Activated naive CD8-positive, alpha-beta T cell treated with anti-CD3 and anti-CD28 coated beads for 36 hours (primary cell): Measurements from ENCODE around the gene AGAP1. TPM values are rescaled to one million over a fixed set of nuclear protein-coding genes. Genes with fewer than 3 reads are reported as not detected.

Experiments used
- DNase-seq: peaks from one replicate; pipeline ENCODE4 v3.0.0; 2021
- H3K27ac Mint-ChIP-seq: one replicate; pipeline ENCODE4 v1.8.0; 2022; ENCODE audit warnings: mild to moderate bottlenecking, moderate library complexity, mixed read lengths
- H3K27me3 Mint-ChIP-seq: one replicate; pipeline ENCODE4 v1.8.0; 2022; ENCODE audit warnings: mild to moderate bottlenecking, mixed read lengths
- H3K36me3 Mint-ChIP-seq: one replicate; pipeline ENCODE4 v1.8.0; 2021; ENCODE audit warnings: mild to moderate bottlenecking, mixed read lengths
- H3K4me1 Mint-ChIP-seq: one replicate; pipeline ENCODE4 v1.8.0; 2021; ENCODE audit warnings: mixed read lengths
- H3K4me3 Mint-ChIP-seq: one replicate; pipeline ENCODE4 v1.8.0; 2022; ENCODE audit warnings: mild to moderate bottlenecking, moderate library complexity, mixed read lengths
- H3K9me3 Mint-ChIP-seq: one replicate; pipeline ENCODE4 v1.8.0; 2022; ENCODE audit warnings: mixed read lengths
- total RNA-seq, 2 experiments: library from RNA; stranded (reverse); gene quantifications; one replicate each; pipeline ENCODE4 v1.2.3, GENCODE V29; 2021

The AGAP1 gene
- total RNA-seq, 2 experiments from 2014 or later = 0.89 to 1.4 TPM

DNA sequence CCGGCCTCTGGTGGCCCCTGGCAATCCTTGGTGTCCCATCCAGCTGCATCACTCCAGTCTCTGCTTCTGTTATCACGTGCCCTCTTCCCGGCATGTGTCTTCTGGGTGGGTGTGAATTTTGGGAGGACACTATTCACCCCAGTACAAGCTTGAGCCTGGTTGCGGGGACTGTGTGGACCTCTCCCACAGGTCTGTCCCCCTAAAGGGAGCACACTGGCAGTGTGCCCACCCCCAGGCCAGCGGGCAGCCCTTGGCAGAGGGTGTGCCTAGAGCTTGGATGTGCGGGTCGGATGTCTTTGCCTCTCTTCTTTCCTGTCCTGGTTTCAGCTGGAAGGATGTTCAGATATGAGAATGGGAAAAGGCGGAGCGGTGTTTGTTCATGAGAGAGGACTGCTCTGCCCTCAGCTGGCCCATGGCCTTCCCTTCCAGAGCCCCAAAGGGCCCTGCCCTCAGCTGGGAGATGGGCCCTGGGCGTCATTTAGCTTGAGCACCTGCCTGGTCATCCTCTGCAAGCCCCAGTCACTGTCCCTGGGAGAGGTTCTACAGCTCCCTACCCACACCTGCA is 73.2 kb downstream of the AGAP1 start:
- Mint-ChIP-seq H3K36me3 (no peaks in the 10 kb centered on the region), H3K9me3 (no peaks in the 10 kb centered on the region), H3K4me3 (no peak overlapping the region), H3K27me3 (peaks cover 42% of the 10 kb centered on the region), H3K4me1 (no peaks in the 10 kb centered on the region), H3K27ac (no peak overlapping the region)
- no peak for DNase-seq

DNA sequence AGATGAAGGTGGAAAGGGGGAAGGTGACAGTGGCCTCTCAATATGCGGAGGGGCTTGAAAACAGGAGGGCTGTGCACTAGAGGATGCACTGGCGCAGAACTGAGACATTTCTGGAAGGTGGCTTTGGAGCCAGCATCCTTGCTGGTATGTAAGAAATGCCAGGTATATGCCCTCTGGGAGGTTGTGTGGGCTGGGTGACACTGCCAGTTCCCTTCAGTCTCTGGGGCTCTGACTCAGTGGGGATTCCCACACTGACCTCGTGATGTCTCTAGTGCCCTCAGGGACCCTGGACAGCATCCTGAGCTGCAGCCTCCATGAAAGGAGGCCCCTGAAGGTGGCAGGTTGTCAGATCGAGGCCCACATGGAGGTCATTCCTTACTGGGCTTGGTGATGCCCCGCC is 74.0 kb downstream of the AGAP1 start:
- Mint-ChIP-seq H3K27ac (no peak overlapping the region), H3K36me3 (no peaks in the 10 kb centered on the region), H3K27me3 (peaks cover 42% of the 10 kb centered on the region), H3K4me1 (no peaks in the 10 kb centered on the region), H3K4me3 (no peak overlapping the region), H3K9me3 (no peaks in the 10 kb centered on the region)
- no peak for DNase-seq

DNA sequence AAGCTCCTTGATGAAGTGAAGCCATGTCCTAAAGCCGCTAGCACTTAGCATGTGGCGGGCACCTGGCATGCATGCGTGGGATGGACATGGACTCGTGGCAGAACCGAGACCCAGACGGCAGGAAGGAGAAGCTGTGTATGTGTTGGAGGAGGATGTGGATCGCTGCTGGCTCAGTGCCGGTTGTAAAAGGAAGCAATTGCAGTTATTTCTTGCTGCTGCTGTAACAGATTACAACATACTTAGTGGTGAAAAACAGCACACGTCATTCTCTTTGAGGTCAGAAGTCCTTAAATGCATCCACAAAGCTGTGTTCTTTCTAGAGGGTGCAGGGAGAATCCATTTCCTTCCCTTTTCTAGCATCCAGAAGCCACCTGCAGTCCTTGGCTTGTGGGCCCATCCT is 74.6 kb downstream of the AGAP1 start:
- Mint-ChIP-seq H3K4me3 (no peak overlapping the region), H3K9me3 (no peaks in the 10 kb centered on the region), H3K27ac (no peak overlapping the region), H3K36me3 (no peaks in the 10 kb centered on the region), H3K4me1 (no peaks in the 10 kb centered on the region), H3K27me3 (peaks cover 37% of the 10 kb centered on the region)
- no peak for DNase-seq

DNA sequence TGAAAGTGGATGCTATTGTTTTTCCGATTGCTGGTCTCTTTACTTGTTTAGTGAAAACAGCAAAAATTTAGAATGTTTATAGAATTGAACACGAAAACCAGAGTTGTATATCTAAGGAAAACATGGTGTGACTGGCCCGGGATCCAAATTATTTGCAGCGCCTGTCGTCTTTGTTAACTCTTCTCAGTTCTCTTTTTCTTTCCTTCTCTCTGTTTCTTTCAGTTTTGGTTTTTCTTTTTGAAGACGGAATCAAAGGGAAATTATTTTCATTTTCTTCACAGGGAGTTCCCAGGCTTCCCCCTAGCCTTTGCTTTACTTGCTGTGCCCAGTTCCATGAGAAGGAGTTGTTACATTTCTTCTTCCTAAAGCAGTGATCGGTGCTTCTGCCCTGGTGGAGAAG is 76.0 kb downstream of the AGAP1 start:
- Mint-ChIP-seq H3K4me3 (no peak overlapping the region), H3K27me3 (peaks cover 32% of the 10 kb centered on the region), H3K27ac (no peak overlapping the region), H3K4me1 (no peaks in the 10 kb centered on the region), H3K9me3 (no peaks in the 10 kb centered on the region), H3K36me3 (no peaks in the 10 kb centered on the region)
- DNase-seq = no peak

DNA sequence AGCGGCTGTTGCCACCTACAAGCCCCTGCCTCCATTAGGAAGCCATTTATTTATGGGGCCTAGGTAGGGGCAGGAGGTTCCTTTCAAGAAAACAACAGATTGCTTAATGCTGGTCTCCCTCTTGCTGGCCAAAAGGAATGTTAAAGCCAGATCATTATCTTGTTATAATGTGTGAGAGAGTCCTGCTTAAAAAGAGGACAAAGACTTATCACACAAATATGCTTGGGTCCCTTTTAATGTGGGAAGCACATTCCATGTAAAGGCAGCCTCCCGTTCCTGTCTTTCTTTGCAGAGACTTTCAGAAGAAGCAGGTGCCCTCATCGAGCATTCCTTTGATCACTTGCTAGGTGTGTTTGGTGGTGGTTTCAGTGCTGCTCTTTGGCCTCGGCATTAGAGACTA is 76.4 kb downstream of the AGAP1 start:
- Mint-ChIP-seq H3K4me1 (no peaks in the 10 kb centered on the region), H3K9me3 (no peaks in the 10 kb centered on the region), H3K36me3 (no peaks in the 10 kb centered on the region), H3K4me3 (no peak overlapping the region), H3K27ac (no peak overlapping the region), H3K27me3 (peaks cover 33% of the 10 kb centered on the region)
- no peak for DNase-seq

DNA sequence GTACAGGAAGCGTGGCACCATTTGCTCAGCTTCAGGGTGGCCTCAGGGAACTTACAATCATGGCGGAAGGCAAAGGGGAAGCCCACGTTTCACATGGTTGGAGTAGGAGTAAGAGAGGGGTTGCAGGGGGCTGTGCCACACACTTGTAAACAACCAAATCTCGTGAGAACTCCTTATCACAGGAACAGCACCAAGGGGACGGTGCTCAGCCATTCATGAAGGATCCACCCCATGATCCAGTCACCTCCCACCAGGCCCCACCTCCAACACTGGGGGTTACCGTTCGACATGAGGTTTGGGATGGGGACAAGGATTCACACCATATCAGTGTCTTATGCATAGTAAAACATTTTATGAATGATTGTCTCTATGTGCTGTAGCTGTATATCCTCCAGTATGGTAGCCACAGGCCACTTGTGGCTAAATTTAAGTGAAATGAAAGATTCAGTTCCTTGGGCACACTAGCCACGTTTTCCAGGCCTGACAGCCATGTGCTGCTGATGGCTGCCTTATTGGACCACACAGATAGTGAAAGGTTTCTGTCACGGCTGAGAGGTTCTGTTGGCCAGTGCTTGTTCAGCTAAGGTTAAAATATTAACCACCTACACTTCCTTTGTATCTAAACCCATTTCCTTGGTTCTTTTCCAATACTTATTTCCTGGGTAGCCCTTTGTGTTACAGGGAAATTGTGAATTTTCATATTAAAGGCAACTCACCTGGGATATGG is 77.3 kb downstream of the AGAP1 start:
- Mint-ChIP-seq H3K4me1 (no peaks in the 10 kb centered on the region), H3K36me3 (no peaks in the 10 kb centered on the region), H3K4me3 (no peak overlapping the region), H3K27ac (no peak overlapping the region), H3K9me3 (no peaks in the 10 kb centered on the region), H3K27me3 (peaks cover 27% of the 10 kb centered on the region)
- no peak for DNase-seq

DNA sequence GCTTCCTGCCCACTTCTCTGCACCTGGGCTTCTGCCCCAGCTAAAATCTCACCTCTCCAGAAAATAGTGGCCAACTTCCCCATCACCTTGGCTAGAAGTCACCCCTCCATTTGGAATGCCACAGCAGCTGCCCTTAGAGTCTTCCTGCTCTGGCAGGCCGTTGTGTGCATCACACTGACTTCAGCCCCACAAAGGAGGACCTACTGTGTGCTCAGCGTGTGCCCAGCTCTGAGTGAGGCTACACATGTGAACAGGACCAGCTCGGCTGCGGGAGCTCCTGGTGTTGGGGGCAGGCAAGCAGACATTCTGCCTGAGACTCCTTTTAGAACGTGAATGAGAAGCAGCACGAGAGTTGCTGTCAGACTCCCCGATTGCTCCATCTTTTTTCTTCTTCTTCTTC is 78.7 kb downstream of the AGAP1 start:
- Mint-ChIP-seq H3K27me3 (peaks cover 21% of the 10 kb centered on the region), H3K4me1 (no peaks in the 10 kb centered on the region), H3K27ac (no peak overlapping the region), H3K4me3 (no peak overlapping the region), H3K36me3 (no peaks in the 10 kb centered on the region), H3K9me3 (no peaks in the 10 kb centered on the region)
- DNase-seq = no peak

DNA sequence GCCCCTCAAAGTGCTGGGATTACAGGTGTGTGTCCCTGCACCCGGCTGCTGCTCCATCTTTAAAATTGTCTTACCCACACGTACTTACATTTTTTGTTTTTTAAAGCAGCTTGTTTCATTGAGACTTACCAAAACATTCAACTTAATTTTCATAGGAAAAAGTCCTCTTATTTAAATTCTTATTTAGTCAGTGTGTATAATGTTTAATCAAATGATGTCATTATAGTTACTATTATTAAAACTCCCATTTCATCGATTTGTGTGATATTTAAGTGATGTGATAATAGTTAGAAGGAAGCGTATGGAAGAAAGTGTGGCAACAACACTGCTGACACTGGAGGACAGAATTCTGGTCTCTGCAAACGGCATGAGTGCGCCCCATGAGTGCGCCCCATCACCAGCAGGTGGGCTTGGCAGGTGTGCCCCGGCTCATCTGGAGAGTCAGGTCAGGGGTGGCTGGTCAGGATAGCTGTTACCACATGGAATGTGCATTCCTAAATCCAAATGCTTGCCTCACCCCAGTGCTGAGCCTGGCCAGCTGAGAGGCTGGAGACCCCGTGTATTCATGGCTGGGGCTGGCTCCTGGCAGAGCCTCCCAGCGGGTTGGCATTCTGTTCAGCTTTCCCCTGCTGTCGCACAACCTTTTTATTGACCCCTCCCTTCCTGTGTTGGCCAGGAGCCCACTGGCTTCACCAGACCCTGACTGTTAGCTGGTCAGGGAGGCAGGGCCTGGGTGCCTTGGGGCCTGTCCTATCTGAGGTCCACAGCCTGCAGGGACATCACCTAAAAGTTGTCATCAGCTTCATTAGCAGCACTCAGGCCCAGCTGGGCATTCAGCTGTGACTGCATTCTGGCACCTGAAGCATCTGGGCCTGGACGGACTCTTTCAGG is 79.7 kb downstream of the AGAP1 start:
- no peak for DNase-seq
- Mint-ChIP-seq H3K9me3 (no peaks in the 10 kb centered on the region), H3K4me3 (no peak overlapping the region), H3K27ac (no peak overlapping the region), H3K27me3 (peaks cover 18% of the 10 kb centered on the region), H3K36me3 (no peaks in the 10 kb centered on the region), H3K4me1 (no peaks in the 10 kb centered on the region)

DNA sequence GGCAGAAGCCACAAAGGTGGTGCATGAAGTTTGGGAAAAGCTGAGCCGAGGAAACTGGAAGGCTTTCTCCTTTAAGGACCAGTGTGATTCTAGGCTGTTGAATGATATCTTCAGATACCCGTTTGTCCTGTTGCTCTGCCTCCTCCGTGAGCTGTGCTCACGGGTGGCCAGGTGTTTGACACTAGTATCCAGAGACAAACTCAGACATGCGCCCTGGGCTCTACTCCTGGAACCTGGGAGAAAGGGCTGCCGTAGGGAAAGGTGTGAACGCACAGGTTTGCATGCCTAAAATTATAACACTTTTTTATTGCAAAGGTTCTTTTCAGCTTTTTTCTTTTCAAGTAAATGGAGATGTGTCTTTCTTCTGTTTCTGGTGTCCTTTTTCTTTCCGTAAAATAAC is 81.6 kb downstream of the AGAP1 start:
- Mint-ChIP-seq H3K4me3 (no peak overlapping the region), H3K27ac (no peak overlapping the region), H3K27me3 (peaks cover 18% of the 10 kb centered on the region), H3K4me1 (no peaks in the 10 kb centered on the region), H3K9me3 (no peaks in the 10 kb centered on the region), H3K36me3 (no peaks in the 10 kb centered on the region)
- DNase-seq = no peak

DNA sequence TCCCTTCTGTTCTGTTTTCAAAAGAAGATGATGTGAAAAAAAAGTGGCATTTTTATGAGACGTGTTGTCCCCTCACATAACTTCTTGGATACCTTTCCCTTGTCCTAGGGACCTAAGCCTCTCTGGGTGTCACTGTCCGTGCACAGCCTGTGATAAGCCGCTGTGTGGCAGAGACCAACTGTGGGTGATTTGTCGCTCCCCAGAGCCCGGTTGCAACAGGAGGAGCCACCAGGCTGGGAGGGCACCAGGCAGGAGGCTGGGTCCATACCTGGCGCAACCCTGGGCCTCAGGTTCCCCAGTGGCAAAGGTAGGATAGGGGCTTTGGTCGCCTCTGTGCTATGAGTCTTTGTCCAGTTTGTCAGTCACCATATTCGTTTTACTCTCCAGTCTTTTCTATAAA is 82.1 kb downstream of the AGAP1 start:
- no peak overlapping the region for H3K4me3 Mint-ChIP-seq
- DNase-seq = no peak
- H3K27me3 Mint-ChIP-seq = peaks cover 18% of the 10 kb centered on the region
- H3K27ac Mint-ChIP-seq = no peak overlapping the region
- H3K36me3 Mint-ChIP-seq = no peaks in the 10 kb centered on the region
- no peaks in the 10 kb centered on the region for H3K4me1 Mint-ChIP-seq
- H3K9me3 Mint-ChIP-seq = no peaks in the 10 kb centered on the region

DNA sequence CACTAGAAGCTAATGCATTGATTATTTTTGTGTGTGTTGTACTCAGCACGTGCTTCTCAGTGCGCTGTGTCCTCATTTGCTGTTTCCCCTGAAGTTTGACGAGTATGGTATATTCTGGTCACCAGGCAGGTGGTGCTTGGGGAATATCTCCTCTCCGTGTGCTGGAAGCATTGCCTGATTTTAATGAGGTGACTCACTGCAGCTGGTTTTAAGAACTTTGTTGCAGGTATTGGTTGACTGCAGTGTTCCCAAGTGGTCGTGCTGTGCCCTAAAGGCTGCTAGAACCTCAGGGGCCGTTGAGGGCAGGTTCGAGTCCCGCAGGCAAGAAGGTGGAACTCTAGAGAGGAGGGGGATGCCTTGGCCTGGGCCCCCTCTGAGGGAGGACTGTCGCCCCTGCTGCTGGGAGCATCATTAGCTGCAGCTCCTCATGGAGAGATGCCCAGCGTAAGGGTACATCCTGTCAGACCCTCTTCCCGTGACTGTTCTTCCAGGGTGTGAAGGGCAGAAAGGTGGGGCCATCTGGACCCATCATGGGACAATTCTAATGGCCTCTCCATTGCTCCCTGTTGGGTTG is 82.6 kb downstream of the AGAP1 start:
- Mint-ChIP-seq H3K27me3 (peaks cover 18% of the 10 kb centered on the region), H3K9me3 (no peaks in the 10 kb centered on the region), H3K4me1 (no peaks in the 10 kb centered on the region), H3K4me3 (no peak overlapping the region), H3K27ac (no peak overlapping the region), H3K36me3 (no peaks in the 10 kb centered on the region)
- DNase-seq = no peak

DNA sequence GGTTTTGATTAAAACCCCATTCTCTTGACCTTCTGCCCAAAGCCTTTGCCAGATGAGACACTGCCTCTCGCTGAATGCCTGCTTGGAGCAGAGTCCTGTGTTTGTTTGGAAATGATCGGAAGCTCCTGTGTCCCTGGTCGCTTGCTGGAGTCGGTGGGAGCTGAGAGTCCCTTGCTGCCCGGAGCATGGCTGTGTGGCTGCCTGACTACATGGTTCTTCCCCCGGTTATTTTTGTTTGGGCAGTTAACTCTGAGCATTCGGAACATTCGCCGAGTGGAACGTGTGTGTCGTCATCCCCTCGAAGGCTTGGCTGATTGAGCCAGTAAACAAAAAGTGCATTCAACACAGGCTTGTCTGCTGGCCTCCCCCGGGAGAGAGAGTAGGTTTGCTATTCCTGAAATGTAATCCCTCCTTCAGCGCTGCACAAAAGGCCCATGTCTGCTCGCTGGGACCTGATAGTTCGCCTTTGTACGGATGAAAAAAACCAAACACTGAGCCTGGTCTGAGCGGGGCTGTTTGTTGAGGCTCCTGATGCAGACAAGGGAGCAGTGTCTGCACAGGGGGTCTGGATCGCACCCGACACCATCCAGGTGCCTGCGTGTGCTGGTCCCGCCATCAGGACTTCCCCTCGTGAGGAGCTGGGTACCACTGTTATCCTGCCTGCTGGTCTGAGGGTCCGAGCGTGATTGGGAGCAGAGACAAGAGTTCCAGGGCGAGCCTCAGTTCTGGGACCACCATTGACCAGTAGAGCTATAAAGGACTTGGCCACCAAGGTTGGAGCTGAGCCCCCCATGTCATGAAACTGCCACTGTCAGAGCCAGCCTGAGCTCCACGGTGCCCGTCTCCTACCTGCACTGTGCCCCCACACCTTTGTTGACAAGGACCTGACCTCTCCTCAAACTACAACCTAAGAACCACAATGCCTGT is 83.8 kb downstream of the AGAP1 start:
- no peak overlapping the region for H3K4me3 Mint-ChIP-seq
- no peaks in the 10 kb centered on the region for H3K4me1 Mint-ChIP-seq
- no peak overlapping the region for H3K27ac Mint-ChIP-seq

DNA sequence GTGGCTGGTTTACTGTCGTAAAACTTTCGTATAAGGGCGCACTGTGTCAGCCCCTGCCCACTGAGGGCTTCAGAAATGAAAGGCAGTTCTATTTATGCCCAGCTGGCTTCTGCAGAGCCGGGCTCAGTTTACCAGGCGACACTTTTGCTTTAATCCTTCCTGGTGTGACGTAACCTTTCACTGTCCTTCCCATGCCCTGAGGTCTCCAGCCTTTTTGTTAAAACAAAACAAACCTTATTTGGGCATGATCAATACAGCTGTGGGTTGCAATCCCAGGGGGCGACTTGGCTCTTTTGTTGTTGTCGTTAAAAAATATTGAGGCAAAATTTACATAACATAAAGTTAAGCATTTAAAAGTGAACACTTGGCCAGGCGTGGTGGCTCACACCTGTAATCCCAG is 85.3 kb downstream of the AGAP1 start:
- no peaks in the 10 kb centered on the region for H3K36me3 Mint-ChIP-seq
- no peaks in the 10 kb centered on the region for H3K4me1 Mint-ChIP-seq
- DNase-seq = no peak
- no peaks in the 10 kb centered on the region for H3K9me3 Mint-ChIP-seq
- H3K27ac Mint-ChIP-seq = no peak overlapping the region
- peaks cover 18% of the 10 kb centered on the region for H3K27me3 Mint-ChIP-seq
- no peak overlapping the region for H3K4me3 Mint-ChIP-seq

More for the DNA sequence above, 83.8 kb downstream of the AGAP1 start:
- no peak for DNase-seq
- peaks cover 18% of the 10 kb centered on the region for H3K27me3 Mint-ChIP-seq
- no peaks in the 10 kb centered on the region for H3K36me3 Mint-ChIP-seq
- no peaks in the 10 kb centered on the region for H3K9me3 Mint-ChIP-seq

DNA sequence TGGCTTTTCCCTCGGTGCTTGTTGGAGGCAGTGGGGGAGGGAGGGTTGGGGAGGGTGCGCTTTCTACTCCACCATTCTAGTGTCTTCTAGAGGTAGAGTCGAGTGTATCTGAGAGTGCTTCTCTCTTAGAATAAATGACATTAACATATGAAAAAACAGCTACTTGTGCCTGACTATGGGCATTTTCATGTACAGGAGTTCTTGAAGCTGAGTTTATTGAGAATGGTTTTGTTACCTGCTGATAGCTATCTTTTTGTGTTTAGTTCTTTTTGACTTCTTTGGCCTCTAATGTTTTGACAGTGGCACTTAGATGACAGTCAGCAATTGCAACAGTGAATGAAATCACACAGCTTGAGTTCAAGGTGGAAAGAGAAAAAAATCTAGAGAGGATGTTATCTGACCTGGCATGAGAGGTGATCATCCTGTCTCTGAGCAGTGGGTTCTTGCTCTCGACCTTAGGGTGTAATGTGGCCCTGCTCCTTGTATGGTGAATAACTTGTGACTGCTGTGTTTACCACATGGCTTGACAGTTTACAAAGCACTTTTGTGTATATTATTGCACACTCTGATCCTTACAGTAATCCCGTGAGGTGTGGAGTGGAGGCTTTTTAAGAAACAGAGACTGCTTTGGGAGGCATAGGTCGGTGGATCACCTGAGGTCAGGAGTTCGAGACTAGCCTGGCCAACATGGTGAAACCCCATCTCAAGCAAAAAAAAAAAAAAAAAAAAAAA is 86.7 kb downstream of the AGAP1 start:
- no peaks in the 10 kb centered on the region for H3K9me3 Mint-ChIP-seq
- H3K4me1 Mint-ChIP-seq = no peaks in the 10 kb centered on the region
- peaks cover 13% of the 10 kb centered on the region for H3K27me3 Mint-ChIP-seq
- H3K4me3 Mint-ChIP-seq = no peak overlapping the region
- DNase-seq = no peak
- no peaks in the 10 kb centered on the region for H3K36me3 Mint-ChIP-seq
- H3K27ac Mint-ChIP-seq = no peak overlapping the region
